Myocyte (in vitro differentiated cells): ENCODE data around the gene PRDM15. TPM values are rescaled to one million over a fixed set of nuclear protein-coding genes. Genes with fewer than 3 reads are reported as not detected.

Experiments used
- DNase-seq: peaks from one replicate; pipeline ENCODE4 v3.0.0-alpha.2; 2012; ENCODE audit warnings: low read depth
- total RNA-seq: library from RNA; depleted of rRNA; stranded (reverse); fragments of >200 nt; gene quantifications from 2 replicates; pipeline ENCODE4 v1.2.3, GENCODE V29; 2014

PRDM15 gene
- total RNA-seq, 1 donor from 2014 or later, result 10.2 TPM

- no peak for DNase-seq
Observed at GRCh38 chr21:41913230-41913629, 34.1 kb upstream of the PRDM15 start.

GRCh38 chr21:41908829-41909228 is 29.7 kb upstream of the PRDM15 start:
- DNase-seq, result no peak

- DNase-seq, result no peak
Observed at GRCh38 chr21:41907496-41908258, 28.5 kb upstream of the PRDM15 start.

GRCh38 chr21:41906770-41907169 is 27.6 kb upstream of the PRDM15 start:
- DNase-seq, result no peak

GRCh38 chr21:41903559-41904351 is 24.6 kb upstream of the PRDM15 start:
- no peak for DNase-seq

- no peak for DNase-seq
Observed at GRCh38 chr21:41902946-41903345, 23.8 kb upstream of the PRDM15 start.

- DNase-seq, result no peak
Observed at GRCh38 chr21:41901782-41902181, 22.6 kb upstream of the PRDM15 start.

- DNase-seq, result no peak
Observed at GRCh38 chr21:41901099-41901498, 22.0 kb upstream of the PRDM15 start.

GRCh38 chr21:41900401-41900800 is 21.3 kb upstream of the PRDM15 start:
- DNase-seq, result no peak

- DNase-seq, result no peak
Observed at GRCh38 chr21:41899426-41900202, 20.5 kb upstream of the PRDM15 start.

- no peak for DNase-seq
Observed at GRCh38 chr21:41898998-41899397, 19.9 kb upstream of the PRDM15 start.

- DNase-seq, result no peak
Observed at GRCh38 chr21:41897700-41898099, 18.6 kb upstream of the PRDM15 start.

GRCh38 chr21:41897047-41897669 is 18.0 kb upstream of the PRDM15 start:
- no peak for DNase-seq

GRCh38 chr21:41895643-41896493 is 16.7 kb upstream of the PRDM15 start:
- peak; percentile 11 for DNase-seq

- DNase-seq, result peak; percentile 18
Observed at GRCh38 chr21:41894922-41895557, 15.9 kb upstream of the PRDM15 start.

- no peak for DNase-seq
Observed at GRCh38 chr21:41894511-41894910, 15.4 kb upstream of the PRDM15 start.

- DNase-seq, result no peak
Observed at GRCh38 chr21:41892726-41893125, 13.6 kb upstream of the PRDM15 start.

- DNase-seq, result no peak
Observed at GRCh38 chr21:41891132-41891531, 12.0 kb upstream of the PRDM15 start.

- DNase-seq, result no peak
Observed at GRCh38 chr21:41890355-41890754, 11.2 kb upstream of the PRDM15 start.
